HG03135 (cell line): ENCODE results near the gene POU3F1.

Experiments
- ATAC-seq: cut with Tn5 transposase; IDR thresholded peaks from one replicate; pipeline ENCODE4 v1.9.1; 2021; ENCODE audit warnings: mild to moderate bottlenecking, moderate library complexity; ENCODE audit not compliant: unreplicated experiment

The POU3F1 gene

DNA sequence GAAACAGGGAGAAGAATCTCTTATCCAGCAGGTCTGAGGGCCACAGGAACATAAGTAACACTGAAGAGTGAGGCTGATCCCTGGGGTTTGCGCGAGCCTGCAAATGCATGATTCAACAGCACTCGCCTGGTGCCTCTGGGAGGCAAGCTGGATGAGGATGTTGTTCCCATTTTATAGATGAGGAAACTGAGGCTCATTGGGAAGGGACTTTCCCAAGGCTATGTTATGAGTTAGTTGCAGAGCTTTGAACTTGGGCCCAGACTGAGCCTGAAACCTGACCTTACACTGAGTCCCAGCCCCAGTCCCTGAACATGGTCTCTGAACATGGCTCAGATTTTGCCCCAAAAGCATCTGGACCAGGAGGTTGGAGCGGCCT lies 27.7 kb upstream of the POU3F1 start:
- no peak for ATAC-seq

DNA sequence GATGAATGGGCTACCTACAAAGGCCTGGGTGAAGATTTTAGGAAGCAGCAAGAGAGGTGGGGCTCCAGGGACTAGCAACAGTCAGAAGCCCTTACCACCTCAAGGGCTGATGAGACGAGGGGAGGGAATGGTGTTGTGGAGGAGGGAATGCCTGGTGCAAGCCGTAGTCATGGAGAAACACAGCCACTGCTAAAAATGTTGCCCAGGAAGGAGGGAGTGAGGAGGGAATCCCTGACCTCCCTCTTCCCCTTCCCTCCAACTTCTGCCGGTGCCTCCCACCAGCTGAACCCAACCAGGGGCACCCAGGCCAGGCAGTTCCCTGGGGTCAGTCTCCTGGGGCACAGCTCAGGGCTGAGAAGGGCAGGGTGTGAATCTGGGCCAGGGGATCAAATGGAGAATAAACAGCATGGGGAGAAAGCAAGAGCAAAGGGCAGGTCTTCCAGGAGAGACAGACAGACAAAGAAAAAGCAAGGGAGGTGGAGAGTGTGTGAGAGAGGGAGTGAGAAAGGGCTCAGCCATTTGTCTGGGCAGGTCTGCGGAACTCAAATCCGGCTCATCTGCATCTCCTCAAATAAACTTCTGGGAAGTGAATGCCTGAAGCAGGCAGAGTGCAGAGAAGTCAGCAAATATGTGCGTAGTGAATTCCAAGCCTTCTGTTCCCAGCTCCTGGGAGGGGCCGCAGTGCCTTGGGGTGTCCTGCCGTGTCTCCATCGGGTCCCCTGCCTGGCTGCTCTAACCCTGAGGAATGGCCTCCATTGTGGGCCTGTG lies 27.1 kb upstream of the POU3F1 start:
- ATAC-seq, result no peak

DNA sequence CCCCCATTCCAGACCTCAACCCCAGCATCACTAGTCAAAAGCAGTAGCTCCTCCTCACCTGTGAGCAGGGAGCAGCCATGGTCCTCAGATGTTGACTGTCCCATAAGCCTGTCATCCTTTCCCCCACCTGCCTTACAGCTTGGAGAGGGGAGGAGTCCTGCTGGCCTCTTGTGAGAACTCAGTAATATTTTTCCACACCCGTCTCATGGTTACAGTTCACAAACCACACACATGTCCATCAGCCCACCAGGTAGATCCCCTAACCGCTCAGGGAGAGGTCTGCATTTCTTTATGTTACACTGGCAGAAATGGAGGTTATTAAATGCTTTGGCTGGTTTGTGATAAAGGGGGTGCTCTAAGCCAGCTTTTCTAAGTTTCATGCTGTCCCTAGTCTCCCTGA lies 26.3 kb upstream of the POU3F1 start:
- no peak for ATAC-seq

DNA sequence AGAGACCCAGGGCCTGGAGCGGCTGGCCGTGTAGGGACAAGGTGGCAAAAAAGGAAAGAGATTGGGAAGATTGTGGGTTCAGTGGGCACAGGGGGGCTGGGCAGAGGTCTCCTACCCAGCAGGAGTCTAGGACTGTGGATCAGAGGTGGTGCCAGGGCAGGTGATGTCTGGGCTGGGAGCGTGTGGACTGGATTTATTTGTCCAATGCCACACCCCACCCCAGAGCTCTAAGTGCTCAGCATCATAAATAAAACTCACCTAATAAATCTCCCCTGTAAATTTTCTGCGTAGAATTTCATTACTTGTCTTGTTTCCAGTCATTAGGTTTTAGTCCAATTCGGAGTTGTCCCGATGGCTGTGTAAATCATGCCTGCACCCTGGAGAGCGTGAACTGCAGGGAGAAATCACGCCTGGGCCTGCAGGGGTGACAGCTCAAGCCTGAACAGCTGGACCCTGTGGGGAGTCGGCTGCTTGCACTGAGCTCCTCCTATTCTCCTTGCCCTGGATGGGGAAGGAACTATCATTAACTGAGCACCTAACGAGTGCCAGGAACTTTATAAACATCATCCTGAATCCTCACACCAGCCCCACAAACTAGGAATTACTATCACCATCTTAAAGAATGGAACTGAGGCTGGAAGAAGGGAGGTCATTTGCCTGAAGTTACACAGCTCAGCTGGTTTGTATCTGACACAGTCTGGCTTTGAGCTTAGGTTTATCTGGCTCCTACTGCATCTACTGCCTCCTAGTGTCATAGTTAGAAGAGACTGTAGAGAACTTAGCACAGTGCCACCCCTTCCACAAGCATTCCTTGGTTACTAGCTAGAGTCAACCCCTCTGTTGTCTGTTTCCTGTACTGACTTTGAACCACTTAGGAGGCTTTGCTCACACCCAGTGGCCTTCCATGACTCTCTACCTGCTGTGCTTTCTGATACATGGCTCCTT lies 25.0 kb upstream of the POU3F1 start:
- no peak for ATAC-seq

DNA sequence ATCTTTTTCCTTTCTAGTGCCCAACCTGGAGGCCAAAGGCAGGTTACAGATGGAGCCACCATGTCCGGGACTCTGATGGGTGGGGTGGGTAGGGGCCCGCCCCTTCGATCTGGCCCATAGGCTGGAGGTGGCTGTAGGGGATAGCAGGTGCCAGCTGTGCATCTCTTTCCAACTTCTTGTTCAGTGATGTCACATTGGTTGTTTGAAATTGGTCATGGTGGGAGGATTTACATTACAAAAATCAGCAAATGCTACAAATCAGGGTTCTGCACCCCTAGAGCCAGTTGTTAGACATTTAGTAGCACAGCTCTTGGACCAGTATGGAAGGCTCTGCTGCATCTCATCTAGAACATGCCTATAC lies 22.4 kb upstream of the POU3F1 start:
- ATAC-seq, result no peak

DNA sequence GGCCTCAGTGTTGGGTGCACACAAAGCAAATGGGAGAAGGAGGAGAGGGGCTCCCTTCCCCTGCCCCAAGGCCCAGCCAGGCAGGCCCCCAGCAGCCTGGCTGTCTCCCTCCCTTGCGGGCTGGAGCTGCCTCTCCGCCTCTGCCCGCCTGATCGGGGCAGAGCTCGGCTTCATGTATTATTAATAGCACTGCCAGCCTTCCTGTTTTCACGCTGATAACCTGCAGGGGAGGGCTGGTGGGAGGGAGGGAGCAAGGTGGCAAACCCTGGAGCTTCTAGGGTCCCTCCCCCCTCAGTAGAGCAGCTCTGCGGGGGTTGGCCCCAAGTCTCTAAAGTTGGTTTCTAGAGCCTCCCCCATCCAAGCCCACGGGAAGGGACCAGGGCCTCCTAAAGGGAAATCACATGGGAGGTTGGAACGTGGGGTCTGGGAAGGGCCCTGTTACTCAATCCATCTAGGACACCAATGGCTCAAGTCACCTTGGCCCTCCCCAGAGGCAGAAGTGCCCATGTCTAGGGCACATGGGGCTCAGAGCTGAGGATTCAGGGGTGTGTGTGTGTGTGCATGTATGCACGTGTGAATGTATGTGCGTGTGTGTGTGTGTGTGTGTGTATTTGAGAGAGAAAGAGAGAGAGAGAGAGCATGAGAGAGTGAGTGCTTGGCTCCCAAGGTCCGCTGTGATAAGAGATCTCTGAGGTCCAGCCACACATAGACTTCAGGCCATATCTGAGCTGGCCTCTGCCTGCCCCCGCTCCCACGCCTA lies 21.8 kb upstream of the POU3F1 start:
- no peak for ATAC-seq

DNA sequence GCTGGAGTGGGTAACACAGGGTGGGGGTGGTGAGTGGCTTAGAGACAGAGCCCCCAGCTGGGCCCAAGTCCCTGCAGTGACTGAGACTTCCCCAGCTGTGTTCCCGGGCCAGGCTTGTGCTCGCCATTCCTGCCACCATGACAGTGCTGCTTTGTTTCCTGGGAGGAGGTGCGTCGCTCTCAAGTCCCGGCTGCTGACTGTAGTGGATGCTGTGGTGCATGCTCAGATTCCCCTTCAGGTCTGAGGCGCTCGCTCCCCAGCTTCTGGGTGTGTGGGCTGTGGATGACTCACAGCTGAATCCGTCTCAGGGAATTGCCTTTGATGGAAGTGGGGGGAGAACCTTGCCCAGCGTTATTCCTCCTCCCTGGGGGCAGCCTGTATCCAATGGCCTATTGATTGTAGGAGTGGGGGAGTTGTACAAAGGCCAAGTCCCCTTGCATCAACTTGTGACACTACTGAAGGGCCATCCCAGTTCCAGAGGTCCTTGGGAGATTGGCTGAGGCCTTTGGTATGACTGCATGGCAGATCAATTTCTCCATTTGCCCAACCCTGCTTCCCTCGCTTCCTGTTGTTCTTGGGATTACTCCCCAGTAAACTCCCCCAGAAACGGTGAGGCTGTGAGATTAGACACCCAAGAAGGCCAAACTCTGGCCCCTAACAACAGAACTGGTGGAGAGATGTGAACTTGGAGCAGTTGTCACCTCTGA lies 17.8 kb upstream of the POU3F1 start:
- no peak for ATAC-seq

DNA sequence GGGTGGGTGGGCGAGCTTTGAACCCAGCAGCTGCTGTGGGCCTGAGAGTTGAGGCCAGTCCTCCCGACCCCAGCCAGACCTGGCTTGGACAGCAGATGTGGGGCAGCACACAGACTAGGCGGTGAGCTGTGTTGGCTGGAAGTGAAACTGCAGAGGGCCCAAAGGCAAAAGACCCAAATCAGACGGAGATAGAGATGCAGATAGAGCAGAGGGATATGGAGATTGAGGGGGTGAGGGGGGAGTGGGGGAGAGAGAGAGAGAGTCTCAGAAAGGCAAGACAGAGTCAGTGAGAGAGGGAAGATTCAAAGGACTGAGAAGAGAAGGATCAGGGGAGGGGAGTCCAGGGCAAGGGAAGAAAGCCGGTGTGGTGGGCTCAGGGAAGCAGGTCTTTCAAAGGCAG lies 17.0 kb upstream of the POU3F1 start:
- no peak for ATAC-seq

DNA sequence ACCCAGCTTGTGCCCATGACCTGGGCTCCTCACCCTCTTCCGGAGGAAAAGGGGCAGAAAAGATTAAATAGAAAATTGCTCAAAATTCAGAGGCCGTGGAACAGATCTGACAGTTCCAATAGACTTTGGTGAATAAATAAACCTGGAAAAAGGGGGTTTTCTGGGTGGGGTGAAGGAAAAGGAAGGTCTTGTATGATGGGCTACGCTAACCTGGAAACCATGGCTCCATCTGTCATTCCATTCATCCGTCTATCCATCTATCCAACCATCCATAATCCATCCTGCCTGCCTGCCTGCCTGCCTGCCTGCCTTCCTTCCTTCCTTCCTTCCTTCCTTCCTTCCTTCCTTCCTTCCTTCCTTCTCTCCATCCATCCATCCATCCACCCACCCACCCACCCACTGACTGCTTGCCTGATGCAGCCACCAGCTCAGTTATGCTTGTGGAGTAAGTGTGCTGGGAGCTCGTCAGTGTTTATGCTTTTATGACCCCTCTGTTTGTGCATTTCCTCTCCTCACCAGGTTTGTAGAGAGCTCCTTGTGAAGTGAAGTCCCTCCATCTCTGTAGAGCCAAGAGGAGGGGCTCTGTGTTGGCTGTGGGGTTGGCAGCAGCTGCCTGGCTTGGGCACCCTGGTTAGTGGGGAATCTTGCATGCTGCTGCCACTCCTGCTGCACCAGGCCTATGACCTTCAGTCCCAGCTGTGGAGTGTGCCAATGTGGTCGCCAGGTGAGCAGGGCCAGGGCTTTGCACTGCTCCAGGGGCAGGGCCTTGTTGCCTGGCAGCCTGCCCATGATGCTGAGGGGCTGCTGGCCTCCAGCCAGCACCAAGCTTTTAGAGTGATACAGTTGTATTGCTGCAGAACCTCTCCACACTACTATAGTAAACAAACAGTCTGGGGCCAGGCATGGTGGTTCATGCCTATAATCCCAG lies 16.0 kb upstream of the POU3F1 start:
- ATAC-seq, result no peak

DNA sequence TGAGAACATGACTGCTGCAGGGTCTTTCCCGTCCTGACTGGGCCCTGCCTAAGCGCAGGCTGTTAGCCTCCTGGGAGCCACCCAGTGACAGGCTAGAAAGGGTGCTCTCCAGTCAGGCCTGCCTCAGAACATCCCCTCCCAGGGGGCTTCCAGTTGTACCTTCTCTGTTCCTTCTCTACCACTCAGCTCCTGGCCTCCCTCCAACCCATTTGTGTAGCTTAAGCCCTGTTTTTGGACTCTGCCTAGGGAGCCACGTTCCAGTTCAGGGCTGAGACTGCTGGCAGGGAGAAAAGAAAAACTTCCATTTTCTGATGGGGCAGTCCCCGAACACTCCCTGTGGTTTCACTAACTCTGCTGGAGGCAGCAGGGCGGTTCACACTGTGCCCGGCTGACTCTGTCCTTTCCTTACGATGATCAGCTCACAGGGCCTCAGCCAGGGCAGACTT lies 15.3 kb upstream of the POU3F1 start:
- no peak for ATAC-seq

DNA sequence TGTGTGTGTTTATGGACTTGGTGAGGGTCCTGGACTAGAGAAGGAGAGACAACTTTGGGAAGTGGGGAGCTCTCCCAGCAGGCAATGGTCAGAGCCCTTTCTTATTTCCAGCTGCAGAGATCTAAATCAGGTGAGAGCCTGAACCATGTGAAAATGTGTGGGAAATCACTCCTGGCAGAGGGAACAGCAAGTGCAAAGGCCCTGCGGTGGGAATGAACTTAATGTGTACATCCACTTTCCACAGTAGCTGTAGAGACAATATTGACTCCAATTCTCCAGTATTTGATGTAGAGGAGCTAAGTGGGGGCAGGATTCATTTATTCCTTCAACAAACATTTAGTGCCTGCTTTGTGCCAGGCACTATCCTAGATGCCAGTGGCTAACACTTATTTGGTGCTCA lies 14.7 kb upstream of the POU3F1 start:
- ATAC-seq, result no peak

DNA sequence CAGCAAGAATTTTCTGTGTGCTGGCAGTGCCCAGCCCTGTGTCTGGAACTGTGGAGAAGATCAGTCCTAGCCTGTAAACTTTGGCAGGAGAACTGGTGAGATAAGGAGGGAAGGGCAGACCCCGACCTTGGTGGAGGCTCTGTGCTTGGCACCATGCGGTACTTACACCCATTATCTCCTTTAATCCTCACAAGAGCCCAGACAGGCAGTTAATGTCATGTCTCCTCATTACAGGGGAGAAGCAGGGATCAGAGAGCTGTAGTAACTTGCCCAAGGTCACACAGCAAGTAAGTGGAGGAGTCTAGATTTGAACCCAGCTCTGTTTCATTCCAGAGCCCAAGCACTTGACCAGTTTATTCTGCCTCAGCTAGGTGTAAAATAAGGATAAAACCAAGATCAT lies 13.9 kb upstream of the POU3F1 start:
- no peak for ATAC-seq

DNA sequence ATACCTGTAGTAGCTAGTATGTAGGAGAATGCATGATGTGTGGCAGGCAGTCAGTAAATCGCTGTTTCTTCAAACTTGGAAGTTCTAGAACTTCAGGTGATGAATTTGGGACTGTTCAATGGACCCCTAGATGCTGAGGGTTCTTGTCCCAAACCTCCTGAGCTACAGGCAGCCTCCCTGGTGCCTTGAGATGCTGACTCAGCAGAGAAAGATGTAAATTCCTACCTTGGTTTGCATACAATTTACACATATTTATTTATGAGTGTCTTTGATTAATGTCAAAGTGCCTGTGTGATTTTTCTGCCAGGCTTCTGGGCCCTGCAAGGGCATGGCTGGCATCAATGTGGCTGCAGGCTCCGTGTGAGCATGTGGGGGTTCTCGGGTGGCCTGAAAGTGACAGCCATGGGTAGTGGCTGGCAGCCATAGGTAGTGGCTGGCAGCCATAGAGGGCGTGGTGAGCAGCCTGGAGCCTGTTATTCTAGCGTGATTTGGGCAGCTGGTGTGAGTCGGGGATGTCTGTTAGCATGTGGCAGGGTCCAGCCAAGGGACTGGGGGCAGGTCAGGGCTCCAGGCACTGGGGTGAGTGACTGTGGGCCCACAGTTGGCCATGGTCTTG lies 13.2 kb upstream of the POU3F1 start:
- ATAC-seq, result no peak

DNA sequence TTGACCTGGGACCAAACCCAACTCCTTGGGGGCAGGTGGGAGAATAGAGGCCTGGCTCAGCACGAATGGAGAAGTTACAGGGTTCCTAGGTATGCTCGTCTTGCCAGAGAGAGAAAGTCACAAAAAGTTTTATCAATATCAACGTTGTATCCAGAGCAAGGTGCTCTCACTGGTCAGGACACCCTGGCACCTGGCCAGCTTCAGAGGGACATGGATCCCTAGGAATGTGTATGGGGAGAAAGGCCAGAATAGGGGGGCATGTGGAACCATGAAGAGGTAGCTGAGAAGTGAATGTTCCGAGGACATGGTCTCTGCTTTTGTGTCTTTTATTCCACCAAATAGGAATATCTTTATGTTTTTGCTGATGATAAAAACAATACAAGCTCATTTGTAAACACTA lies 9.4 kb upstream of the POU3F1 start:
- ATAC-seq, result no peak

DNA sequence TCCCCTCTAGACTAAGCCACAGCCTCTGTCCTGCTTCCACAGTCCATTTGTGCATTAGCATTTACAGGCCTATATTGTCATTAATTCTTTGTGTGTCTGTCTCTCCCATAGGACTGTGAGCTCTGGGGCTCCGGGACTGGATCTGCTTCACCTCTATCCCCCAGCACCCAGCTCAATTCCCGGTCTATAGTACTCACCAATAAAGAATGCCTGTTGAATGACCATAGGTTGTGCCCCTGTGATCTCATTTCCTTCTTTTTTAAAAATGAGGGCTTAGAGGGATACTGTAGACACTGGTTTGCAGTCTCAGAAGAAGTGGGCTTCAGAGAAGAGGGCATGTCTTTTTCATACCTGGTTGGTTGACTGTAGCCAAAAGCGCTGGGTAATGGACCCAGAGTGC lies 8.8 kb upstream of the POU3F1 start:
- ATAC-seq, result no peak

DNA sequence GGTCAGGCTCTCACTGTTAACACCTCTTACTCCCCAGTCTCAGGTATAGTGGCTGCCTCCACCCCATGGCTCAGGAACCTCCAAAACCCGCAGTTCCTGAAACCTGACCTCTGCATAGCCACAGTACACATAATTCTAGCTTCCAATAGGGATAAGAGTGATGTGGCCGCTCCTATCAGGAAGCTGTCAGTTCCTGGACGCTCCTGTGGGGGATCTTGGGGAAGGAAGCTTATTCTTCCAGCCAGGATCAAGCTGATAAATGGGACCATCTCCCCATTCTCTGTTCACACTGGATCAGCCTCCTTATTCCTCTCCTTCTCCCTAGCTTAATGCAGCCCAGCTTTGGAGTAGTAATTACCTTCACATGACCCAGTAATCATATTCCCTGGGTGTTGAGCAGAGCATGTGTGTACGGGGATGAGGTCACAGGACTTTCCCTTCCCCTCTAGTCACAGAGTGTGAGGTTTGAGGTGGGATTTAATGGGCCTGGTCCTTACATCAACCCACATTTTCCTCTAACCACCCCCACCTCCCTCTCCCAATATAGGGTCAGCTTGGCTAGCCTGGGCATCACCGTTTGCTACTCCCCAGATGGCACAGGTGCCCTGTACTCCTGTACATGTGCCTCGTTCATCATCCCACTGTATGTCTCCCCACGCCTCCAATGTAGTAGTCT lies 7.0 kb upstream of the POU3F1 start:
- ATAC-seq, result no peak

DNA sequence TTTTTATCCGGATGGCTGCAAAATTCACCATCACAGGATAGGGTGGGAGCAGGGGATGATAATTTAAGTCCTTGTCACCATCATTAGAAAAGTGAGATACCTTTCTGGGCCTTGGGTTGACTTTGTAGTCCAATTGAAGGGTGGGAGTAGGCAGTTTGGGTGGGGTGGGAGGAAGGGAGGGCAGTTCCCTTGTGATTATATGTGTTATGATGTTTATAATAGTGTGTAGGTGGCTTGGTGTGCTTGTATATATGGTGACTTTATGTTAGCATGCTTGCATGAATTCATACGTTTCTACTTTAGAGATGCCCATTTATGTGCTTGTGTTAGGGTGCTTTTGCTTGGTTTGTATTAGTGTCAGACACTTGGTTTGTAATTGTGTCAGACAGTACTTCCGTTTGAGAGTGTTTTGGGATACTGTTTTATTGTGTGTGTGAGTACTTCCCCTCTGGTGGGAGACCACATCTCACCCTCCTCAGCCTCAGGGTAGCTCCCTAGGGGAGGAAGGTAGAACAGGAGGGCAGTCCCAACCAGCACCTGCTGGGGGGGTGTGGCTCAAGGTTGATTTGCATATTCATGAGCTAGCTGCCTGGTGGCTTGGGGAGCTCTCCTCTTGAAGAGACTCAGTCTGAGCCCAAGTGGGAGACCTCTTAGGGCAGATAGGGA lies 6.3 kb upstream of the POU3F1 start:
- peak; percentile 83 for ATAC-seq

DNA sequence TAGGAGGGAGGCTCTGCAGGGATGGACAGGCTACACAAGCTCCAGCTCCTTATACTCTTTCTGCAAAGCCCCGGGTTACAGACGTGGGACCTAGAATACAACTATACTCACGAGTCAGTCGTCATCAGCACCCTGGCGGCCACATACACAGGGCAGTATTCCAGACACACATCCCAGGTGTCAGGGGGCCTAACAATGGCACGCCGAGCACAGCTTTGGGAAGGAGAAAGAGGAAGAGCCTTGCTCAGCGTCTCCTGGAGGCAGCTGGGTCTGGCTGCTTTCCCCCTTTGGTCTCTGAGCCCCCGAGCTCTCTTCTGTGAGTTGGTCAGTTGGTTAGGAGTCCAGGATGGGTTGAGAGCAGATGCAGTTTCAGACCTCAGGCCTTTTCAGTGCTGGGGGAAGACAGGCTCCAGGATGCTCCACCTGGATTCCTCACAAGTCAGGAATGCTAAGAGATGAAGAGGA lies 4.5 kb upstream of the POU3F1 start:
- ATAC-seq, result no peak
